Endothelial cell (in vitro differentiated cells): ENCODE data around the gene SMARCD3. TPM values are rescaled to one million over a fixed set of nuclear protein-coding genes. Genes with fewer than 3 reads are reported as not detected.
A peak's percentile ranks its signal among the peaks of the same experiment; 100 is the strongest.

Experiments
- DNase-seq: peaks from one replicate; pipeline ENCODE4 v3.0.0; 2021; ENCODE audit warnings: low spot score
- H3K27ac Mint-ChIP-seq: one replicate; pipeline ENCODE4 v1.8.0; 2021; ENCODE audit warnings: mixed read lengths, inconsistent platforms; ENCODE audit not compliant: unreplicated experiment
- H3K27me3 Mint-ChIP-seq: one replicate; pipeline ENCODE4 v1.8.0; 2021; ENCODE audit warnings: mild to moderate bottlenecking, moderate library complexity, mixed read lengths, inconsistent platforms; ENCODE audit not compliant: unreplicated experiment
- H3K36me3 Mint-ChIP-seq: one replicate; pipeline ENCODE4 v1.8.0; 2021; ENCODE audit warnings: mild to moderate bottlenecking, low read depth, mixed read lengths, inconsistent platforms; ENCODE audit not compliant: unreplicated experiment
- H3K4me1 Mint-ChIP-seq: one replicate; pipeline ENCODE4 v1.8.0; 2021; ENCODE audit warnings: mild to moderate bottlenecking, mixed read lengths, inconsistent platforms; ENCODE audit not compliant: unreplicated experiment
- H3K4me3 Mint-ChIP-seq: one replicate; pipeline ENCODE4 v1.8.0; 2021; ENCODE audit warnings: mild to moderate bottlenecking, mixed read lengths, inconsistent platforms; ENCODE audit not compliant: unreplicated experiment
- H3K9me3 Mint-ChIP-seq: one replicate; pipeline ENCODE4 v1.8.0; 2021; ENCODE audit warnings: mixed read lengths, inconsistent platforms; ENCODE audit not compliant: unreplicated experiment
- CTCF ChIP-seq: fragments of 200-600 bp; sonication (generic); IDR thresholded peaks from one replicate; pipeline ENCODE4 v1.5.0; 2021; ENCODE audit warnings: antibody characterized with exemption; ENCODE audit not compliant: unreplicated experiment
- total RNA-seq: library from RNA; stranded (reverse); fragmentation: NEBNext Ultra II Directional; extraction: Animal tissue kit (Norgen Biotek cat#: 25700); gene quantifications from one replicate; pipeline ENCODE4 v1.2.1, GENCODE V29; 2021; ENCODE audit not compliant: unreplicated experiment

The SMARCD3 gene
- total RNA-seq, 1 donor from 2014 or later = 5.4 TPM

- Mint-ChIP-seq H3K4me3 (no peak overlapping the region), H3K27ac (no peak overlapping the region), H3K4me1 (no peaks in the 10 kb centered on the region), H3K27me3 (peaks cover 7% of the 10 kb centered on the region), H3K36me3 (peaks cover 18% of the 10 kb centered on the region), H3K9me3 (no peaks in the 10 kb centered on the region)
- no peak for TF ChIP-seq CTCF
- DNase-seq = no peak
Observed at GRCh38 chr7:151208253-151208862, 40.1 kb downstream of the SMARCD3 start.

- DNase-seq = no peak
- peaks cover 12% of the 10 kb centered on the region for H3K36me3 Mint-ChIP-seq
- TF ChIP-seq CTCF = no peak
- H3K27ac Mint-ChIP-seq = no peak overlapping the region
- H3K27me3 Mint-ChIP-seq = peaks cover 7% of the 10 kb centered on the region
- no peaks in the 10 kb centered on the region for H3K9me3 Mint-ChIP-seq
- H3K4me1 Mint-ChIP-seq = no peaks in the 10 kb centered on the region
- no peak overlapping the region for H3K4me3 Mint-ChIP-seq
Observed at GRCh38 chr7:151207804-151208203, 40.7 kb downstream of the SMARCD3 start.

- no peaks in the 10 kb centered on the region for H3K9me3 Mint-ChIP-seq
- peaks cover 7% of the 10 kb centered on the region for H3K27me3 Mint-ChIP-seq
Observed at GRCh38 chr7:151207315-151207714, 41.2 kb downstream of the SMARCD3 start.

GRCh38 chr7:151206914-151207313 is 41.6 kb downstream of the SMARCD3 start:
- peaks cover 7% of the 10 kb centered on the region for H3K27me3 Mint-ChIP-seq
- peaks cover 4% of the 10 kb centered on the region for H3K36me3 Mint-ChIP-seq
- H3K4me3 Mint-ChIP-seq = peak overlapping the region; percentile 18
- DNase-seq = no peak
- H3K4me1 Mint-ChIP-seq = no peaks in the 10 kb centered on the region
- no peak for TF ChIP-seq CTCF
- no peak overlapping the region for H3K27ac Mint-ChIP-seq
- H3K9me3 Mint-ChIP-seq = no peaks in the 10 kb centered on the region

More at GRCh38 chr7:151207315-151207714, 41.2 kb downstream of the SMARCD3 start:
- H3K27ac Mint-ChIP-seq = no peak overlapping the region
- no peak for DNase-seq
- peaks cover 8% of the 10 kb centered on the region for H3K36me3 Mint-ChIP-seq
- no peak overlapping the region for H3K4me3 Mint-ChIP-seq
- TF ChIP-seq CTCF = no peak
- H3K4me1 Mint-ChIP-seq = no peaks in the 10 kb centered on the region

GRCh38 chr7:151205730-151206129 is 42.8 kb downstream of the SMARCD3 start:
- no peaks in the 10 kb centered on the region for H3K9me3 Mint-ChIP-seq
- H3K4me1 Mint-ChIP-seq = no peaks in the 10 kb centered on the region
- H3K27ac Mint-ChIP-seq = no peak overlapping the region
- DNase-seq = no peak
- peaks cover 7% of the 10 kb centered on the region for H3K27me3 Mint-ChIP-seq
- TF ChIP-seq CTCF = no peak
- no peaks in the 10 kb centered on the region for H3K36me3 Mint-ChIP-seq
- H3K4me3 Mint-ChIP-seq = no peak overlapping the region
